Measurements from ENCODE around the gene THADA. TPM values are rescaled to one million over a fixed set of nuclear protein-coding genes. Genes with fewer than 3 reads are reported as not detected.

Gene THADA
- total RNA-seq, 4 donors from 2014 or later: 49.9 to 90.2 (median 65.2) TPM

GRCh38 chr2:43453179-43454170, 142.4 kb downstream of the THADA start:
- peak; percentile 92 for DNase-seq
- intact Hi-C loops (cut with DNase I): no loop called here
- H3K4me3 ChIP-seq (replicated peaks in 1 of 3): no peak overlapping the region
- no peak for TF ChIP-seq CTCF (IDR thresholded peaks at IDR 0.05)
- no peak for TF ChIP-seq POLR2A (IDR thresholded peaks at IDR 0.05)
- peak overlapping the region; percentile 66 to 88 (median 79) for H3K27ac ChIP-seq
- 26 to 29% methylated on average over 6 of the region's 6 CpGs for WGBS, 2 donors
- no peaks in the 10 kb centered on the region for H3K27me3 ChIP-seq
- peaks cover 54 to 83% of the 10 kb centered on the region in 2 donors for H3K4me1 ChIP-seq
- H3K36me3 ChIP-seq: no peaks in the 10 kb centered on the region
- H3K9me3 ChIP-seq: no peaks in the 10 kb centered on the region

DNA sequence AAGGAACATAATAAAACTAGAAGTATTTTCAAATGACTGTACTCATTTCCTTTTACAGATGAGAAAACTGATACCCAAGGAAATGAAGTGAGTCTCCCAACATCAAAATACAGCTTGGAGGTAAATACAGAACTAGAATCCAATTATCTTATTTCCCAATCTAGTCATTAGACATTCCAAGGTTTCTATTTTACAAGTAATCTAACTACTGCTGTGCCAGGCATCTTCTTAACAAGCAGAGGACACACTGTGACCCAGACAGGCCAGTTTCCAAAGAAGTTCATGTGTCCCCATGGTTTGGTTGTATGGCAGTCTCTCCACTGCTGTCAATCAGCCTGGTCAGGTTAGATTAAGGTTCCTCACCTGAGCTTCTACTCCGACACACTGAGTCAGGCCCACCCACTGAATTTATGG, 143.5 kb downstream of the THADA start:
- no peaks in the 10 kb centered on the region for H3K36me3 ChIP-seq
- H3K27me3 ChIP-seq: no peaks in the 10 kb centered on the region
- peak in 1 of 2 donors; percentile 35 for DNase-seq
- WGBS, 2 donors: 85 to 86% methylated on average over 1 of the region's 1 CpG
- intact Hi-C loops (cut with DNase I): no loop called here
- no peak overlapping the region for H3K4me3 ChIP-seq (replicated peaks in 1 of 3)
- H3K4me1 ChIP-seq: peaks cover 49 to 77% of the 10 kb centered on the region in 2 donors
- no peaks in the 10 kb centered on the region for H3K9me3 ChIP-seq
- TF ChIP-seq CTCF (IDR thresholded peaks at IDR 0.05) (no peak), POLR2A (IDR thresholded peaks at IDR 0.05) (no peak)
- H3K27ac ChIP-seq: peak overlapping the region; percentile 66 to 88 (median 79)

- no peaks in the 10 kb centered on the region for H3K9me3 ChIP-seq
- peaks cover 37 to 62% of the 10 kb centered on the region in 2 donors for H3K4me1 ChIP-seq
- no peak overlapping the region for H3K4me3 ChIP-seq (replicated peaks in 1 of 3)
- peak overlapping the region in 1 of 3 donors; percentile 88 for H3K27ac ChIP-seq
- no peak for DNase-seq
- WGBS, 2 donors: 78 to 90% methylated on average over 1 of the region's 1 CpG
- no peaks in the 10 kb centered on the region for H3K36me3 ChIP-seq
- TF ChIP-seq POLR2A (IDR thresholded peaks at IDR 0.05) (no peak), CTCF (IDR thresholded peaks at IDR 0.05) (no peak)
- H3K27me3 ChIP-seq: no peaks in the 10 kb centered on the region
- intact Hi-C loops (cut with DNase I): no loop called here
Measured at GRCh38 chr2:43450617-43451016, 145.2 kb downstream of the THADA start.

GRCh38 chr2:43448822-43449110, 147.1 kb downstream of the THADA start:
- Histone ChIP-seq H3K4me1 (peaks cover 25 to 50% of the 10 kb centered on the region in 2 donors), H3K27ac (no peak overlapping the region), H3K9me3 (no peaks in the 10 kb centered on the region), H3K36me3 (no peaks in the 10 kb centered on the region), H3K27me3 (no peaks in the 10 kb centered on the region), H3K4me3 (replicated peaks in 1 of 3) (no peak overlapping the region)
- no peak for TF ChIP-seq CTCF (IDR thresholded peaks at IDR 0.05)
- no peak for TF ChIP-seq POLR2A (IDR thresholded peaks at IDR 0.05)
- intact Hi-C loops (cut with DNase I): no loop called here
- DNase-seq: no peak
- 98% methylated on average over 1 of the region's 1 CpG for WGBS, 2 donors

Data from thyroid gland (tissue), 4 donors.